ENCODE results near the gene CCDC124.

CCDC124 gene

GRCh38 chr19:17988161-17988560 is 55.3 kb downstream of the CCDC124 start:
- H3K4me3 ChIP-seq (replicated peaks; ENCODE audit: low read depth, low read length), result no peak overlapping the region
- DNase-seq (ENCODE audit: extremely low read depth, low read depth), result no peak
- no peak for TF ChIP-seq CTCF (IDR thresholded peaks at IDR 0.05; ENCODE audit: low read depth, low read length, missing control alignments)

GRCh38 chr19:17989425-17990094 is 56.7 kb downstream of the CCDC124 start:
- no peak overlapping the region for H3K4me3 ChIP-seq (replicated peaks; ENCODE audit: low read depth, low read length)
- no peak for DNase-seq (ENCODE audit: extremely low read depth, low read depth)
- TF ChIP-seq CTCF (IDR thresholded peaks at IDR 0.05; ENCODE audit: low read depth, low read length, missing control alignments), result no peak

- DNase-seq (ENCODE audit: extremely low read depth, low read depth), result no peak
Observed at GRCh38 chr19:17993076-17993813, 60.4 kb downstream of the CCDC124 start.

More at GRCh38 chr19:17993076-17993813, 60.4 kb downstream of the CCDC124 start:
- H3K4me3 ChIP-seq (replicated peaks; ENCODE audit: low read depth, low read length), result no peak overlapping the region
- TF ChIP-seq CTCF (IDR thresholded peaks at IDR 0.05; ENCODE audit: low read depth, low read length, missing control alignments), result no peak
